Measurements from ENCODE around the gene IQCE. TPM values are rescaled to one million over a fixed set of nuclear protein-coding genes. Genes with fewer than 3 reads are reported as not detected.

The IQCE gene
- total RNA-seq, 4 donors from 2014 or later, result 27.2 to 187 (median 55.5) TPM

GRCh38 chr7:2514473-2515423, 44.0 kb upstream of the IQCE start:
- intact Hi-C loops (cut with DNase I; ENCODE audit: low total_unique reads), result no loop called here
- Histone ChIP-seq H3K27me3 (peaks cover 7% of the 10 kb centered on the region), H3K4me1 (peaks cover 22 to 39% (median 37%) of the 10 kb centered on the region in 4 donors), H3K36me3 (no peaks in the 10 kb centered on the region), H3K9me3 (no peaks in the 10 kb centered on the region), H3K27ac (no peak overlapping the region), H3K4me3 (no peak overlapping the region)
- in situ Hi-C loops (cut with MboI; ENCODE audit: low pct_ligation_motif_present in 1 of 4, low pct_unique_long_range_greater_than_20kb in 1 of 4, low sequenced_read_pairs in 3 of 4), result no loop called here
- TF ChIP-seq EP300 (IDR thresholded peaks at IDR 0.05; ENCODE audit: low read depth) (no peak), CTCF (IDR thresholded peaks at IDR 0.05) (no peak), POLR2AphosphoS5 (IDR thresholded peaks at IDR 0.05) (no peak), POLR2A (IDR thresholded peaks at IDR 0.05) (no peak)
- WGBS, 2 donors (ENCODE audit: low coverage in 1 of 2), result 78 to 88% methylated on average over 9 of the region's 9 CpGs
- no peak for DNase-seq

- Histone ChIP-seq H3K4me1 (peaks cover 22 to 41% (median 39%) of the 10 kb centered on the region in 4 donors), H3K4me3 (no peak overlapping the region), H3K9me3 (no peaks in the 10 kb centered on the region), H3K36me3 (no peaks in the 10 kb centered on the region), H3K27me3 (peaks cover 7% of the 10 kb centered on the region), H3K27ac (no peak overlapping the region)
- intact Hi-C loops (cut with DNase I; ENCODE audit: low total_unique reads) (no loop called here), in situ Hi-C loops (cut with MboI; ENCODE audit: low pct_ligation_motif_present in 1 of 4, low pct_unique_long_range_greater_than_20kb in 1 of 4, low sequenced_read_pairs in 3 of 4) (no loop called here)
- no peak for DNase-seq
- TF ChIP-seq EP300 (IDR thresholded peaks at IDR 0.05; ENCODE audit: low read depth) (no peak), POLR2A (IDR thresholded peaks at IDR 0.05) (no peak), CTCF (IDR thresholded peaks at IDR 0.05) (no peak), POLR2AphosphoS5 (IDR thresholded peaks at IDR 0.05) (no peak)
- WGBS, 2 donors (ENCODE audit: low coverage in 1 of 2), result 88% methylated on average over 15 of the region's 15 CpGs; no CpG with 5 or more reads in 1 of the 2 donors
These were observed 43.2 kb upstream of the IQCE start for GRCh38 chr7:2515424-2516193.

GRCh38 chr7:2516194-2516555, 42.6 kb upstream of the IQCE start:
- H3K9me3 ChIP-seq, result no peaks in the 10 kb centered on the region
- H3K36me3 ChIP-seq, result no peaks in the 10 kb centered on the region
- H3K27ac ChIP-seq, result no peak overlapping the region
- no peak for TF ChIP-seq POLR2AphosphoS5 (IDR thresholded peaks at IDR 0.05)
- no peak for TF ChIP-seq CTCF (IDR thresholded peaks at IDR 0.05)
- no peak for TF ChIP-seq POLR2A (IDR thresholded peaks at IDR 0.05)
- no peak for TF ChIP-seq EP300 (IDR thresholded peaks at IDR 0.05; ENCODE audit: low read depth)
- no peak for DNase-seq
- 89% methylated on average over 8 of the region's 8 CpGs; no CpG with 5 or more reads in 1 of the 2 donors for WGBS, 2 donors (ENCODE audit: low coverage in 1 of 2)
- H3K4me3 ChIP-seq, result no peak overlapping the region
- peaks cover 18 to 40% (median 36%) of the 10 kb centered on the region in 4 donors for H3K4me1 ChIP-seq
- intact Hi-C loops (cut with DNase I; ENCODE audit: low total_unique reads), result no loop called here
- in situ Hi-C loops (cut with MboI; ENCODE audit: low pct_ligation_motif_present in 1 of 4, low pct_unique_long_range_greater_than_20kb in 1 of 4, low sequenced_read_pairs in 3 of 4), result no loop called here
- H3K27me3 ChIP-seq, result peaks cover 7% of the 10 kb centered on the region

- DNase-seq, result no peak
- Histone ChIP-seq H3K4me3 (no peak overlapping the region), H3K4me1 (peaks cover 16 to 40% (median 32%) of the 10 kb centered on the region in 4 donors), H3K27me3 (peaks cover 14% of the 10 kb centered on the region), H3K36me3 (no peaks in the 10 kb centered on the region), H3K27ac (no peak overlapping the region), H3K9me3 (no peaks in the 10 kb centered on the region)
- intact Hi-C loops (cut with DNase I; ENCODE audit: low total_unique reads) (no loop called here), in situ Hi-C loops (cut with MboI; ENCODE audit: low pct_ligation_motif_present in 1 of 4, low pct_unique_long_range_greater_than_20kb in 1 of 4, low sequenced_read_pairs in 3 of 4) (no loop called here)
- WGBS, 2 donors (ENCODE audit: low coverage in 1 of 2), result 59% methylated on average over 8 of the region's 8 CpGs; no CpG with 5 or more reads in 1 of the 2 donors
- TF ChIP-seq EP300 (IDR thresholded peaks at IDR 0.05; ENCODE audit: low read depth), result no peak
- no peak for TF ChIP-seq CTCF (IDR thresholded peaks at IDR 0.05)
- TF ChIP-seq POLR2A (IDR thresholded peaks at IDR 0.05), result no peak
- TF ChIP-seq POLR2AphosphoS5 (IDR thresholded peaks at IDR 0.05), result no peak
These were observed 41.8 kb upstream of the IQCE start for GRCh38 chr7:2517026-2517425.
